BJ (cell line): ENCODE measurements around the gene ITGA11. TPM values are rescaled to one million over a fixed set of nuclear protein-coding genes. Genes with fewer than 3 reads are reported as not detected.

Source experiments
- CTCF ChIA-PET: fragments of 350-600 bp; formaldehyde crosslinking; extraction: SDS; loops from one replicate; lab custom pipeline; 2021; ENCODE audit warnings: antibody characterized with exemption, inconsistent platforms; lab: Yijun Ruan, JAX
- POLR2A ChIA-PET: fragments of 300-600 bp; sonication (Branson Sonifier 250); formaldehyde crosslinking; extraction: SDS; loops from one replicate; lab custom pipeline; 2021; ENCODE audit warnings: antibody characterized with exemption; lab: Charles Lee
- DNase-seq: peaks from one replicate; pipeline ENCODE4 v3.0.0-alpha.2; 2011; ENCODE audit warnings: low read depth
- H3K27me3 ChIP-seq: 2 replicates; pipeline ENCODE4 v1.6.0; 2011; ENCODE audit warnings: low read length; ENCODE audit not compliant: control insufficient read depth, insufficient read depth
- H3K36me3 ChIP-seq: 2 replicates; pipeline ENCODE4 v1.5.1; 2011; ENCODE audit warnings: low read length; ENCODE audit not compliant: control insufficient read depth, insufficient read depth
- H3K4me3 ChIP-seq: 2 replicates; pipeline ENCODE4 v1.5.1; 2011; ENCODE audit warnings: low read depth, mild to moderate bottlenecking, control low read depth, low read length
- CTCF ChIP-seq: IDR thresholded peaks from 2 replicates; pipeline ENCODE4 v1.5.1; 2011; ENCODE audit warnings: low read depth, mild to moderate bottlenecking, control low read depth, inconsistent platforms, low read length, moderate library complexity; ENCODE audit not compliant: insufficient read depth
- polyA plus RNA-seq: library from polyadenylated mRNA; depleted of rRNA; stranded (reverse); fragments of >200 nt; gene quantifications from 2 replicates; pipeline ENCODE4 v1.2.3, GENCODE V29; 2011

ITGA11 gene
- polyA plus RNA-seq, 1 experiment = 72.7 TPM

GRCh38 chr15:68262514-68263356 lies 169.2 kb downstream of the ITGA11 start:
- Histone ChIP-seq H3K36me3 (no peaks in the 10 kb centered on the region), H3K4me3 (no peak overlapping the region), H3K27me3 (no peaks in the 10 kb centered on the region)
- TF ChIP-seq CTCF = no peak
- ChIA-PET POLR2A (interaction anchor here (0.8 kb wide), 1 partner anchor 10 kb away, joined by 5 read pairs; no protein-coding TSS in a partner anchor), CTCF (interaction anchor here (2.0 kb wide), 1 partner anchor 10 kb away, joined by 5 read pairs; no protein-coding TSS in a partner anchor)
- DNase-seq = no peak

DNA sequence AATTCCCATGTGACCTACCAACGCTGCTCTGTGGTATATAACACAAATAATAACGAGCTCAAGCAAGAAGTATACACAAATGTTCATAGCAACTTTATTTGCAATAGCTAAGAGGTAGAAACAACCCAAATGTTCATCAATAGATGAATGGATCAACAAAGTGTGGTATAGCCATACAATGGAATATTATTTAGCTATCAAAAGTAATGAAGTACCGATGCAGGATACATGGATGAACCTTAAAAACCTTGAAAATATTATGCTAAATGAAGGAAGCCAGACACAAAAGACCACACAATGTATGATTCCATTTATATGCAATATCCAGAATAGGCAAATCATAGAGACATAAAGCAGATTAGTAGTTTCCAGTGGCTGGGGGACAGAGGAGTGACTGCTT lies 170.0 kb downstream of the ITGA11 start:
- ChIA-PET POLR2A (interaction anchor here (0.8 kb wide), 1 partner anchor 11 kb away, joined by 5 read pairs; no protein-coding TSS in a partner anchor), CTCF (no interaction called here)
- no peak for DNase-seq
- H3K4me3 ChIP-seq = no peak overlapping the region
- no peaks in the 10 kb centered on the region for H3K36me3 ChIP-seq
- no peaks in the 10 kb centered on the region for H3K27me3 ChIP-seq
- no peak for TF ChIP-seq CTCF

DNA sequence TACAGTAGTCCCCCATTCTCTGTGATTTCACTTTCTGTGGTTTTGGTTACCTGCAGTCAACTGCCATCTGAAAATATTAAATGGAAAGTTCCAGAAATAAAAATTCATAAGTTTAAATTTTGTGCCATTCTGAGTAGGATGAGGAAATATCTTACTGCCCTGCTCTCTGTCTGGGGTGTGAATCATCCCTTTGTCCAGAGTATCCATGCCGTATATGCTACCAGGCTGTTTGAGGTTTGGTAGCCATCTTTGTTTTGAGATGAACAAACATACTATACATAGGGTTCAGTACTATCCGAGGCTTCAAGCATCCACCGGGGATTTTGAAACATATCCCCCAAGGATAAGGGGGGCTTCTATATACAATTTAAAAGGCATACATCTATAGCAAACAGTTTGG lies 170.7 kb downstream of the ITGA11 start:
- POLR2A ChIA-PET = no interaction called here
- no peak for TF ChIP-seq CTCF
- no peak for DNase-seq
- Histone ChIP-seq H3K27me3 (no peaks in the 10 kb centered on the region), H3K4me3 (no peak overlapping the region), H3K36me3 (no peaks in the 10 kb centered on the region)
- CTCF ChIA-PET = no interaction called here

GRCh38 chr15:68259883-68260282 lies 172.1 kb downstream of the ITGA11 start:
- ChIA-PET CTCF (interaction anchor here (0.7 to 2.3 kb wide), 3 partner anchors 11 to 47 kb away, joined by 3 to 6 read pairs (median 3); no protein-coding TSS in a partner anchor), POLR2A (no interaction called here)
- no peak overlapping the region for H3K4me3 ChIP-seq
- DNase-seq = no peak
- no peak for TF ChIP-seq CTCF
- H3K36me3 ChIP-seq = no peaks in the 10 kb centered on the region
- no peaks in the 10 kb centered on the region for H3K27me3 ChIP-seq

- no peak overlapping the region for H3K4me3 ChIP-seq
- ChIA-PET POLR2A (no interaction called here), CTCF (interaction anchor here (0.6 to 2.3 kb wide), 4 partner anchors 19 to 107 kb away, joined by 3 to 6 read pairs (median 4); partner anchors contain the start of gene FEM1B)
- DNase-seq = no peak
- no peak for TF ChIP-seq CTCF
- H3K36me3 ChIP-seq = no peaks in the 10 kb centered on the region
- H3K27me3 ChIP-seq = no peaks in the 10 kb centered on the region
Measured at GRCh38 chr15:68258692-68259091, 173.3 kb downstream of the ITGA11 start.
